A204.1 (cell line): ENCODE results near the gene AIG1.
"Not testable (repeated sequence)": the region's sequence is repeated elsewhere in the genome, so short reads cannot be mapped to it uniquely, and the experiment has no call there.

Experiments used
- FAIRE-seq: peaks from 2 replicates; lab custom pipeline; 2012; peaks lifted over from hg19 to GRCh38; lab: Jason Lieb, UNC

Gene AIG1

DNA sequence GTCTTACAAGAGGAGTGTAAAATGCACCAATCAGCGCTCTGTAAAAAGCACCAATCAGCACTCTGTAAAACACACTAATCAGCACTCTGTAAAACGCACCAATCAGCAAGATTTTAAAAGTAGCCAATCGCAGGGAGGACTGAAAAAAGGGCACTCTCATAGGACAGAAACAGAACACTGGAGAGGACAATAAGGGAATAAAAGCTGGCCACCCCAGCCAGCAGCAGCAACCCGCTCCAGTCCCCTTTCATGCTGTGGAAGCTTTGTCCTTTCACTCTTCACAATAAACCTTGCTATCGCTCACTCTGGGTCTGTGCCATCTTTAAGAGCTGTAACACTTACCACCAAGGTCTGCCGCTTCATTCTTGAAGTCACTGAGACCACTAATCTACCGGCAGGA lies 1.7 kb upstream of the AIG1 start:
- FAIRE-seq = no peak

DNA sequence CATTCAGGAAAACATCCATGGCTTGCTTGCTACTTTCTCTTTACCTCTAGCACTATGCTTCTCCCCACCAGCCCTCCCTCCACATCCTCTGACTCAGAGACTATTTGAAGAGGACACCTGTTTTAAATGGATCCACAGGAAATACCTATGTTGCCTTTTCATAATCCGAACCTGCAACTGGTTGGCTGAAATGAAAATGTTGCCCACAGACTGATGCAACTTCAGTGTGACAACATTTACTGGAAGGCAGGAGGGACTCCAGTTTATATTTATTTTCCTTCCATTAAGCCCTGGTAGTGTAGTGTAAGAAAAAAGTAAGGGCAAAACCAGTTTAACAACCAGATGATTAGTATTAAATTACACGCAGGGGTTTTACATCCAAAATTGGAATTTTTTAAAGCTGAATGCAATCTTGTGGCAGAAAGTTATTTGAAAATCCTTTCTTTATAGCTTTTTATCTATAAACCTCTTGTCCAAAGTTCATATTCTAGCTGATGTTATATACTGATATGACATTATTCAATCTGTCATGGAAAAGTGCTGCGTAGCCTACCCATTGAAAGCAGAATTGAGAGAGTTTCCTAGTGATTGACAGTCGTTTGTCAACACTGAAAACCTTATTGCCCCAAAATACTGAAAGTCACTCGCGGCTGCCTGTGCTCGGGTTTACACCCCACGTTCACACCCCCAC lies 881 bp upstream of the AIG1 start:
- FAIRE-seq = no peak

DNA sequence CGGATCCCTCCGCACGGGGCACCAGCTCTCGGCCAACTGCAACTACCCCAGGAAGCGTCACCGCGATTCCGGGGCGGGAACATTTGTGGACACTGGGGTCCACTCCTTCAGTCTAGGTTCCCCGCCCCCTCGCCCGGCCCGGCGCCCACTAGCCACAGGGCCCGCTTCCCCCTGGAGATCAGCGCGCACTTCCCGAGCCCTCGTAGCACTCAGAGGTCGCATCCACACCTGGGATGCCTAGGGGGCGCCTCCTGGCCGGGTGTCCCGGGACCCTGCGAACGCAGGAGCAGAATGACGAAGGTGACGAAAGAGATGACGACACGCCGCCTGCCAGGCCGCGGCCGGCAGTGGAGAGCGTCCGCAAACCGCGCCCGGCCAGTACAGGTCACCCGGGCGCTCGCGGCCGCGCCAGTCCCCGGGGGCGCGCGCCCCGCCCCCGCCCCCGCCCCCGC lies 309 bp upstream of the AIG1 start:
- no peak for FAIRE-seq

DNA sequence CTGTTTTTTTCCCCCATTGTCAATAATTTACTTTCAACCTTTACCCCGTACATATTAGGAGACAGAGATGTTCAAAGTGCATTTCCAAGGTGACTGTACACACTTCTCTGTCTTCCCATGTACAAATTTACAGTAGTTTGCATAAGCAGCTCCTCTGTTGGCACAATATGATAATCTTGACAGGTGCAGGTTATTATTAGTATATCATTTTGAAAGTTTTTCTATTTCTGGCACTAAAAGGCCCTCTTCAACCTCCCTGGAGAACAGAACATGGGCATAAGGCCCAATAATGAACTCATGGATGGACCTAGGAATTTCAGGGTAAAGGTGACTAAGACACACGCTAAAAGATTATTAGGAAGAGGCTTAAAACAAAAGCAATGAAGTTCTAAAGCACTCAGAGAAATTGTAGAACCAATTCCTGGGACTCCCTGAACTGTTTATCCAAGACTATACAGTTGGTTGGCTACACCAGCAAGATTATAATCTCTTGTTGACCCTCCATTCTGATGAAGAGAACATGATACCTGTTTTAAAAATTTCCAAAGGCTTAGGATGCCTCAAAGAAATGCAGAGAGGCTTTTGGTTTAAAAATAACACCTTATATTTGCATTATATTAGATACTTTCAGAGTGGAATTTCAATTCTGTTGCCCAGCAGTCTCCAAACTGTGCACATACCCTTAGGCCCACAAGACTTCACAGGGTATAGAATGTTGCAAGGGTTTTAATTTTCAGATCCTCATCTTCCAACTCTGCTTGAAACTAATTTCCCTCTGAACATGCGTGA lies 1.1 kb downstream of the AIG1 start:
- FAIRE-seq = no peak

DNA sequence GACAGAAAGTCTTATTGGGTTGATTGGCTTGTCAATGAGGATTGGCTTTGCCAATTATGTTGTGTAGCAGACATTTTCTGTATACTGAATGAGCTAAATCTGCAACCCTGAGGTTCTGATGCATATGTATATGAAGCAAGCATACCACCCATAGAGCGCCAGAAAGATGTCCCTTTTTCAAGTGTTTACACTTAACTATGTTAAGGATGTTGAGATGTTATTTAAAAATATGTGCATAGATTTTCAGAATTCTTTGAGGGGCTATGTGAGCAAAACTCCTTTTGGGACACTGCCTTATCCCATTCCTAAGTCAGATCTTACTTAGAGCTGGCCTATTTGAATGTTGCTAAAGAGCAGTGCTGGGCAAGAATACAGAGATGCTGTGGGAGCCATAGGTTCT lies 1.9 kb downstream of the AIG1 start:
- FAIRE-seq = no peak

DNA sequence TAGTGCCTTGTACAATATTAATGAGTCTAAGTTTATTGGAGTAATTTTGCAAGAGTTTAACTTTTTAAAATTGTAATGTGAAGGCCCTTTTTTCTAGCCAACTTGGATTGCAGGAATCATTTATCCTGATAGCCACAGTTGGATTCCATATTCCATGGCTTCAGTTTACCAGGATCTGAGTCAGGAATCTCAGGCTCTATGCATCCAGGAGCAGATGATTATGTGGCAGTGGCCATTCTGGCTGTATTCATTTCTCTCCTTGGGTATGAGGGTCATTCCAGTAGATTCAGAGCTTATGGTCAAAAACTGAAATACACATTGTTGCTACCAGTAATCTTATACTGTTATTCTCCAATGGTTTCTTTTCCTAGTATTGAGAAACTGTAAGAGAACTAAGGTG lies 2.9 kb downstream of the AIG1 start:
- FAIRE-seq = no peak

DNA sequence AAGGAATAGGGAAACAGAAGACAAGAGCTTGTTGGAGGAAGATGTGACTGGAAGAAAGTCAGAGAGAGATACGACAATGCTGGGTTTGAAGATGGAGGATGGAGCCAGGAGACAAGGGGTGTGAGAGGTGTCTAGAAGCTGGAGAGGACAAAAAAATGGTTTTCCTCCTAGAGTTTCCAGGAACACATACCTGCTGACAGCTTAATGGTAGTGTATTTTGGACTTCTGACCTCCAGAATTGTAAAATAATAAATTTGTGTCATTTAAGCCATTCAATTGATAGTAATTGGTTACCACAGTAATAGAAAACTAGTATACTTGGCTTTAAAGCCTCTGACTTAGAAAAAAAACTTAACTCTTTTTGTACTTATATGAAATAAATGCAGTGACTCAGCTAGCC lies 3.6 kb downstream of the AIG1 start:
- no peak for FAIRE-seq

DNA sequence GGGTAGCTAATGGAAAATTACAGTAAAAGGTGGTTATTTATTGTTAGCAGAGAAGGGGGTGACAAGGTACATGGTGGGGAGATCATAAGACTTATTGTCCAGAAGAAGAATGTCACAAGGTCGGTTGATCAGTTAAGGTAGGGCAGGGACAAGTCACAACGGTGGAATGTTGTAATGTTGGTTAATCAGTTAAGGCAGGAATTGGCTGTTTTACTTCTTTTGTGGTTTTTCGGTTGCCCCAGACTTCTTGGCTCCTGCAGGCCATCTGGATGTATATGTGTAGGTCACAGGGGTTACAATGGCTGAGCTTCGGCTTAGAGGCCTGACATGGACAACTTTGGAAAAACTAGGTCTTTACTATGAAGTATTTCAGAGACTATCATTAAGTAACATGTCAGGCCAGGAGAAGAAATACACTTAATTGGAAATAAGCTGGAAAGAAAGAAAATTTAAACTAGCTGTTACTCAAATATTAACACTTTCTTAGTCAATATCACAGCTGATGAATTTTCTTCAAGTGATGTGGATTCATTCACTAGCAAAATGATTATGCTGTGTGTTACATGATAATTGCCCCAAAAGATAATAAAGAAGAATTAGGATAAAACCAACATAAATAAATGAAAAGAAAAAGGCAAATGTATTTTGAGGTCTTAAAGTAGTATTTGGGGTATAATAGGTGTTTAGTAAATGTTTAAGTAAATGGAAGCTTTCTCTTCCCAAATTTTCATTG lies 4.4 kb downstream of the AIG1 start:
- FAIRE-seq = no peak

DNA sequence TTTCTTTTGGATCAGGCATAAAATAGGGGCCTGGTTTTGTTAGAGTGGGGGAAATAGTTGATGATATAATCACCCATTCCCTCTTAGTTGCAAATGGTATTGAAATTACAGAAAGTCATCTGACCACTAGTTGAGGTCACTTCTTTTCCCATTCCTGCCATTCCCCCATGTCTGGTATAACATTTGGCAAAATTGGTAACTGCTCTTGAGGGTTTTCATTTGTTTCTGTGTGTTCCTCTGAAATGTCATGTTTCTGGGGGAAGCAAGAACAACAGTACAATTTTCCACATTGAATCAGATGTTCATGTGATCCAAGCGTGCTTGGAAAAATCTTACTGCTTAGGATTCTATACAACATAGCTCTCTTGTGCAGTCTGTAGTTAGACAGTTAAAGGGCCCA lies 7.3 kb downstream of the AIG1 start:
- no peak for FAIRE-seq

DNA sequence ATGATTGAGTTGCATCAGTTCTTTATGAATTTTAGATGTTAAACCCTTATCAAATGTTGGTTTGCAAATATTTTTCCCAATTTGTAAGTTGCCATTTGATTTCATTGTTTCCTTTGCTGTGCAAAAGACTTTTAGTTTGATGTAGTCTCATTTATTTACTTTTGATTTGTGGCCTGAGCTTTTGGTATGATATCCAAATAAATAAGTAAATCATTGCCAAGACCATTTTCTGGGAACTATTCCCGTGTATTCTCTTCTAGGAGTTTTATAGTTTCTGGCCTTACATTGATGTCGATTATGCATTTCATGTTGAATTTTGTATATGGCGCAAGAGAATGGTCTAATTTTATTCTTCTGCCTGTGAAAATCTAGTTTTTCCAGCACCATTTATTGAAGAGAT lies 13.4 kb downstream of the AIG1 start:
- FAIRE-seq = no peak

DNA sequence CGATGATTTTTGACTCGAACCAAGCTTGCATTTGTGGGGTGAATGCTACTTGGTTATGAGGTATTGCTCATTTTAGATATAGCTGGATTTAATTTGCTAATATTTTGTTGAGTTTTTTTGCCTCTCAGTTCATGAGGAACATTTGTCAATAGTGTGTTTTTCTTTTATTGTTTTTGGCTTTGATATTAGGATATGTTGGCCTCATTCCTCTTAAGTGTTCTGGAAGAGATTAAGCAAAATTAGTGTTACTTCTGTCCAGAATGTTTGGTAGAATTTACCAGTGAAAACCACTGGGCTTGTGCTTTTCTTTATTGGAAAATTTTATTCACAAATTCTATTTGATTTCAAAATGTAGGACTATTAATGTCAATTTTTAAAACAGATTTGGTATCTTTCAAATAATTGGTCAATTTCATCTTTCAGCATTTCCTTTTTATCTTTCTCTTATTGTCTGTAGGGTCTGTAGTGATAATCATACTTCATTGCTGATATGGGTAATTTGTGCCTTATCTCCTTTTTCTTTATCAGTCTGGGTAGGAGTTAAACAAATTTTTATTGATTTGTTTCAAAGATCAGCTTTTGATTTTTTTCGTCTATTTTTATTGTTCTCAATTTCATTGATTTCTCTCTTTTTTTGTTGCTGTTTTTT lies 14.1 kb downstream of the AIG1 start:
- FAIRE-seq = no peak

DNA sequence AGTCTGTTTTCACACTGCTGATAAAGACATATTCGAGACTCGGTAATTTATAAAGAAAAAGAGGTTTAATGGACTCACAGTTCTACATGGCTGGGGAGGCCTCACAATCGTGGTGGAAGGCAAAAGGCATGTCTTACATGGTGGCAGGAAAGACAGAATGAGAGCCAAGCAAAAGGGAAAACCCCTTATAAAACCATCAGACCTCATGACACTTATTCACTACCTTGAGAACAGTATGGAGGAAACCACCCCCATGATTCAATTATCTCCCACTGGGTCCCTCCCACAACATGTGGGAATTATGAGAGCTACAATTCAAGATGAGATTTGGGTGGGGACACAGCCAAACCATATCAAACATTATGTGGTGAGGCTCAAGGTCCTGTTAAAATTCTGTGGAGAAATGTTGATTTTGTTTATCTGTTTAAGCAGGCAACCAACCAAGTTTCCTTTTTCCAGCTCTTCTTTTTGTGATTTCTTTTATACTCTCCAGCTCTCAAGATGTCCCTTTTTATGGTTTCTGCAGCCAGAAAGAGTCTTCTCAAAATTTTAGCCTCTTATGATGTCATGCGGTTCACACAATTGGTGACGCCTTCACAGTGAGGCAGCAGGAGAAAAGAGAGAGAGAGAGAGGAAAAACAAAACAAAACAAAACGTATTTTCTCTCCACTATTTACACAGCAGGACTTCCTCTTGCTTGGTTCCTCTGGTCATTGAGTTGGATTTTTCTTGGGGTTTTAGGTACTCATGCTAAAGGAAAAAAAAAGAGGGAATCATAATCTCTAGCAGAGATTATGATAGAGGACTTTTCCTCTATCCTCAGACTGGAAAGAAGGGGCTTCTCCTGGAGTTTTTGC lies 18.0 kb downstream of the AIG1 start:
- FAIRE-seq = no peak

DNA sequence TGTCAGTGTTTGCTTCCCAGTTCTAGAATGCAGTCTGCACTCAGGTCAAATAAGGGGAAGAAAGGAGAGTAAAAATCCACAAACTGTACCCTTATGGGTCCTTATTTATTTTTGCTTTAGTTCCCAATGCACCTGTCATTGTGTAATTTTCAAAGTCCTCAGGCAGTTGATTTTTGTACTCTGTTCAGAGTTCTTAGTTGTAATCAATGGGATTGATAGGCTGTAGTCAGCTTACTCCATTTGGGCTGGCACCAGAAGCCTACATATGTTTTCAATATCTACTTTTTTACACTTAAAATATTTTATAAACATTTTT lies 18.6 kb downstream of the AIG1 start:
- no peak for FAIRE-seq

DNA sequence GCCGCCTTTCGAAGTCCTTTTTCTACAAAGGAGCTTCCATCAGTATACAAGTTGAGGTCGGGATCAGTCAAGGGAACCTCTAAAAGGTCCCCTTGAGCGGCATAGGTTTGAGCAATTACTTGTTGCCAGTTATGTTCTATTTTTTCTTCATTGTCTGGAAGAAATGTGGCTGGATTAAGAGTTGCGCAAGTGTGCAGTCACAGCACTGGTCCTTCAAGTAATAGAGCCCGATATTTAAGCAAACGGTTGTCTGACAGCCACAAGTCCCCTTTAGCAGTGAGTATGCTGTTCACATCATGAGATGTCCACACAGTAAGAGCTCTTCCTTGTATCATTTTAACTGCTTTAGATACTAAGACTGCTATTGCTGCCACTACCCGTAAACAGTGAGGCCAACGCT lies 21.6 kb downstream of the AIG1 start:
- FAIRE-seq = not testable (repeated sequence)

DNA sequence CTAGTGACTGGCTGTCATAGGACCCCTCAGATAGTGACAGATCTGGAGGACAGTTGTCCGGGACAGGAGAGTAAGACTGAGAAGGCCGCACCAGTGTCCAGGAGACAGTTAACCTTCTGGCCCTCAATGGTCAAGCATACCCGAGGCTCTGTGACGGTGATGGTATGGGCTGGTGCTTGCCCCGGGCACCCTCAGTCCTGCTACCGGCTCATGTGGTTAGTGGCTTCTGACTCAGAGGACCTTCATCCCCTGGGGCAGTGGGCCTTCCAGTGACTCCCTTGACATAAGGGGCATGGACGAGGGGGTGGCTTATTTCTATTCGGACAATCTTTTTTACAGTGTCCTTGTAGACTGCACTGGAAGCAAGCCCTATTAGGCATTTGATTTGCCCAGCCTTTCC lies 23.3 kb downstream of the AIG1 start:
- FAIRE-seq = not testable (repeated sequence)

DNA sequence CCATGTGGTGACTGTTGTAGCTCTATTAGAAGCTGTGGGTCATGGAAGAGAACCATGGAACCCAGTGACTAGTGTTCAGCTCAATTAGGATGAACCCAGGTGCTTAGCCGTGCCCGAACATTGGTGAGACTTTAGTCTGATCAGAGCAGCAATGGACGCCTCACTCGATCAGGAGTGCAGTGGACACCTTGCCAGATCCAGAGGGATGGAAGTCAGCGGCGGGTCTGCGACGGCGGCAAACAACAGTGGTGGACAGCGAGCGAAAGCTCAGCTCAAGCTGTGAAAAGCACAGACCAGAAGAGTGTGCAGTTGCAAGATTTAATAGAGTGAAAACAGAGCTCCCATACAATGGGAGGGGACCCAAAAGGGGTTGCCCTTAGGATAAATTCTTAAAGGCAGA lies 26.6 kb downstream of the AIG1 start:
- FAIRE-seq = not testable (repeated sequence)

DNA sequence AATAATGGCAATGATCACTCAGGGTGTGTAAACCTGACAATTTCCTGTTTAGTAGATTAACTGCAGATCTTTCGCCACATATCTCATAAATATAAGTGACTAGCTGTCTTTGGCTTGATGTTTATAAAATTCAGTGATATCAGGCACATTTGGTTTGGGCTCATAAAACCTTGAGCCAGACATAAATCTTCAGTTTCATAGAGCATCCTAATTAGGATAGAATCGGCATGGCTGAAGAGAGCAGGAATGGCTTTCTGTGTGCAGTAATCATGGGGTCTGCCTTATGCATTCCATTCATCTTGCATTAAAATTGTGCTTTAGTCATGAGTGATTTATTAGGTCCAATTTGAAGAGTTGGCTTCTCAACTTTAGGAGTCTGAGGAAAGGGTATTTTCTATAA lies 27.2 kb downstream of the AIG1 start:
- FAIRE-seq = no peak

DNA sequence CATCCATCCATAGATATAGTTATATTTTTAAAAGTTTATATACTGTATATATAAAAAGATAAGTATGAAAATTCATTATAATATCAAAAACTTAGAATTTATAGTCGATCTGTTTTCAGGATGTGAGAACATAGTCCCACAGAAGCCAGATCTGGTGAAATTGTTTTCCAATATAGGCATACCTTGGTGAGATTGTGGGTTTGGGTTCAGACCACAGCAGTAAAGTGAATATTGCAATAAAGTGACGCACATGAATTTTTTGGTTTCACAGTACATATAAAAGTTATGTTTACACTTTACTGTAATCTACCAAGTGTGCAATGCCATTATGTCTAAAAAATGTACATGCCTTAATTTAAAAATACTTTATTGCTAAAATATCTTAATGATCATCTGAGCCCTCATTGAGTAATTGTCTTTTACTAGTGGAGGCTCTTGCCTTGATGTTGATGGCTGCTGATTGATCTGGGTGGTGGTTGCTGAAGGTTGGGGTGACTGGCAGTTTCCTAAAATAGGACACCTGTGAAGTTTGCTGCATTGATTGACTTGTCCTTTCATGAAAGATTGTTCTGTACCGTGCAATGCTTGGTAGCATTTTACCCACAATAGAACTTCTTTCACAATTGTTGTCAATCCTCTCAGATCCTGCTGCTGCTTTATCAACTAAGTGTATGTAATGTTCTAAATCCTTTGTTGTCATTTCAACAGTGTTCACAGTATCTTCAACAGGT lies 29.8 kb downstream of the AIG1 start:
- no peak for FAIRE-seq

DNA sequence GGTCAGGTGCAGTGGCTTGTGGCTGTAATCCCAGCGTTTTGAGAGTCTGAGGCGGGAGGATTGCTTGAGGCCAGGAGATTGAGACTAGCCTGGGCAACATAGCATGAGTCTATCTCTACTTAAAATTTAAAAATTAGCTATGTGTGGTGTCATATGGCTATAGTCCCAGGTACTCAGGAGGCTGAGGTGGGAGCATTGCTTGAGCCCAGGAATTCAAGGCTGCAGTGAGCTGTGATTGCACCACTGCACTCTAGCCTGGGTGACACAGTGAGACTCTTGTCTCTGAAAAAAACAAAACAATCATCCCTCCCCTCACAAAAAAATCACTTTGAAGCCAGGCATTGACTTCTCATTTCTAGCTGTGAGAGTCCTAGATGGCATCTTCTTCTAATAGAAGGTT lies 32.1 kb downstream of the AIG1 start:
- FAIRE-seq = no peak

DNA sequence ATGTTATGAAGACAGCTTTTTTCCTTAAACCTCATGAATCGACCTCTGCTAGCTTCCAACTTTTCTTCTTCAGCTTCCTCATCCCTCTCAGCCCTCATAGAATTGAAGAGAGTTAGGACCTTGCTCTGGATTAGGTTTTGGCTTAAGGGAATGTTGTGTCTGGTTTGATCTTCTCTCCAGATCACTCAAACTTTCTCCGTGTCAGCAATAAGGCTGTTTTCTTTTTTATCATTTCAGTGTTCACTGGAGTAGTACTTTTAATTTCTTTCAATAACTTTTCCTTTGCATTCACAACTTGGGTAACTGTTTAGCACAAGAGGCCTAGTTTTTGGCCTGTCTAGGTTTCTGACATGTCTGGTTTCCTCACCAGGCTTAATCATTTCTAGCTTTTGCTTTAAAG lies 32.6 kb downstream of the AIG1 start:
- no peak for FAIRE-seq

DNA sequence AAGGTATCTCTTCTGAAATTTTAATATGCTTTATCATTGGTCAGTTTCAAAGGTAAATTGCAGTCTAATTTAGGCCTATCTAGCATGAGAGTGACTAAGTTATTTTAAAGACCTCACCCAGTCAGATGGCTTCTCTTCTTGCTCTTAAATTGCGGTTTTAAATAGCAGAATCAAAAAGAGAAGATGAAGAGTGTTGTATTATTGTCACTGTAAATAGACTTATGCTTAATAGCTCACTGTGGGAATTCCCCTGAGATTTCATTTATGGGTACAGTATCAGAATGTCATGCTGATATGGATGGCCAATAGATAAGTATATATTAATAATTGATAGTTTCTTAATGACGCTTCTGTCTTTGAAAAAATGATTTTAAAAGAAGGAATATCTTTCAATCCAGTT lies 35.7 kb downstream of the AIG1 start:
- no peak for FAIRE-seq
